Measurements from ENCODE around the gene RCAN3.
"Not testable (repeated sequence)": the region's sequence is repeated elsewhere in the genome, so short reads cannot be mapped to it uniquely, and the experiment has no call there.

RCAN3 gene

GRCh38 chr1:24502709-24503058, at the start of gene RCAN3:
Gene RCAN3, plus strand, starts transcription at chr1:24502836. Its CDS starts 11,537 bp downstream, at chr1:24514373.
- DNase-seq: peak; percentile 94

GRCh38 chr1:24452922-24453485, 49.6 kb upstream of the RCAN3 start:
- no peak for DNase-seq

GRCh38 chr1:24454673-24455072, 48.0 kb upstream of the RCAN3 start:
- peak; percentile 19 for DNase-seq

- no peak for DNase-seq
Observed at GRCh38 chr1:24455272-24455671, 47.4 kb upstream of the RCAN3 start.

- DNase-seq: no peak
Observed at GRCh38 chr1:24457866-24458265, 44.8 kb upstream of the RCAN3 start.

GRCh38 chr1:24459551-24460266, 42.9 kb upstream of the RCAN3 start:
- DNase-seq: no peak

- DNase-seq: not testable (repeated sequence)
Observed at GRCh38 chr1:24462128-24462527, 40.5 kb upstream of the RCAN3 start.

GRCh38 chr1:24463776-24464735, 38.6 kb upstream of the RCAN3 start:
- no peak for DNase-seq

GRCh38 chr1:24465099-24465498, 37.5 kb upstream of the RCAN3 start:
- DNase-seq: no peak

GRCh38 chr1:24465638-24466037, 37.0 kb upstream of the RCAN3 start:
- no peak for DNase-seq

- DNase-seq: no peak
Observed at GRCh38 chr1:24468685-24469316, 33.8 kb upstream of the RCAN3 start.

- no peak for DNase-seq
Observed at GRCh38 chr1:24470592-24470991, 32.0 kb upstream of the RCAN3 start.

- DNase-seq: no peak
Observed at GRCh38 chr1:24472527-24473251, 29.9 kb upstream of the RCAN3 start.

- DNase-seq: no peak
Observed at GRCh38 chr1:24474193-24474592, 28.4 kb upstream of the RCAN3 start.

GRCh38 chr1:24475700-24476099, 26.9 kb upstream of the RCAN3 start:
- no peak for DNase-seq

- no peak for DNase-seq
Observed at GRCh38 chr1:24476571-24476970, 26.1 kb upstream of the RCAN3 start.

GRCh38 chr1:24477309-24477708, 25.3 kb upstream of the RCAN3 start:
- DNase-seq: peak; percentile 23

- peak; percentile 93 for DNase-seq
Observed at GRCh38 chr1:24481101-24481500, 21.5 kb upstream of the RCAN3 start.

GRCh38 chr1:24481843-24482610, 20.6 kb upstream of the RCAN3 start:
- DNase-seq: peak; percentile 50

- no peak for DNase-seq
Observed at GRCh38 chr1:24483441-24483840, 19.2 kb upstream of the RCAN3 start.

GRCh38 chr1:24484199-24484598, 18.4 kb upstream of the RCAN3 start:
- no peak for DNase-seq
